Measurements from ENCODE around the gene USF3. TPM values are rescaled to one million over a fixed set of nuclear protein-coding genes. Genes with fewer than 3 reads are reported as not detected.

The USF3 gene
- total RNA-seq, 1 experiment from 2014 or later: 13.5 TPM

DNA sequence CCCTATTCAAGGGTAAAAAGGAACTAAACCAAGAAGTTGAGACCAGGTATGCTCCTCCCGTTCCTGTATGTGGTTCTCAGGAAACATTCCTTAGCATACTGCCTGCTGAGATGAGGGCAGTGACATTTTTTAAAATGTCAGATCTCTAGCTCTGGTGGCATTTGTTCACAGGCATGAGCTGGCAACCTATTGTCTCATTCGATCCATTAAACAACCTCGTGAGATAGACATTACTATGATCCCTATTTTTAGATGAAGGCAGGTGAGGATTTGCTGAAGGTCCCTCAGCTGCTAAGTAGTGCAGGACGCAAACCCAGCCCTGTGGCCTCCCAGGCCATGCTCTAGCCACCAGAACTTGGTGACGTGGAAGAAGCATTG lies 89.2 kb downstream of the USF3 start:
- Histone ChIP-seq H3K9ac (ENCODE audit: low read length) (no peak overlapping the region), H3K9me3 (ENCODE audit: control insufficient read depth in 1 of 2, insufficient read depth in 1 of 2, low read depth in 1 of 2, low read length in 2 of 2) (no peaks in the 10 kb centered on the region), H3K4me3 (replicated peaks in 1 of 2; ENCODE audit: low read depth in 1 of 2, low read length in 2 of 2) (no peak overlapping the region), H3K79me2 (ENCODE audit: insufficient read depth, low read length) (no peaks in the 10 kb centered on the region), H3K4me1 (ENCODE audit: control insufficient read depth in 1 of 2, insufficient read depth in 2 of 2, low read length in 2 of 2) (no peaks in the 10 kb centered on the region), H3K27ac (ENCODE audit: low read depth, low read length) (no peak overlapping the region), H3K27me3 (ENCODE audit: insufficient read depth, low read length) (no peaks in the 10 kb centered on the region), H3K4me2 (ENCODE audit: low read length) (no peak overlapping the region), H2AFZ (ENCODE audit: low read depth, low read length, poor library complexity, severe bottlenecking) (no peak overlapping the region), H3K9me2 (ENCODE audit: insufficient read depth) (no peaks in the 10 kb centered on the region), H3K36me3 (ENCODE audit: control insufficient read depth in 1 of 2, insufficient read depth in 2 of 2, low read length in 2 of 2) (no peaks in the 10 kb centered on the region), H4K20me1 (ENCODE audit: insufficient read depth) (no peaks in the 10 kb centered on the region)
- no peak for ATAC-seq
- BruUV-seq (replicated peaks): no TSS peak
- ChIA-PET RAD21 (ENCODE audit: low non-redundant PET in 1 of 2, low total read pairs in 2 of 2, uncharacterized antibody in 2 of 2, unreplicated experiment in 2 of 2) (no interaction called here), POLR2A (no interaction called here), CTCF (no interaction called here)
- no peak for TF ChIP-seq EZH2 (IDR thresholded peaks at IDR 0.05)
- TF ChIP-seq TCF7L2 (IDR thresholded peaks at IDR 0.05; ENCODE audit: borderline replicate concordance, extremely low read depth, insufficient read depth, insufficient read length): no peak
- TF ChIP-seq POLR2A (IDR thresholded peaks at IDR 0.05; ENCODE audit: borderline replicate concordance, extremely low read depth, insufficient read depth, insufficient read length): no peak
- TF ChIP-seq EZH2phosphoT487 (IDR thresholded peaks at IDR 0.05; ENCODE audit: borderline replicate concordance): no peak
- intact Hi-C loops (cut with micrococcal nuclease): no loop called here
- DNase-seq (ENCODE audit: low read depth, low spot score): no peak

- no peak for ATAC-seq
- POLR2A ChIA-PET: no interaction called here
- H2AFZ ChIP-seq (ENCODE audit: low read depth, low read length, poor library complexity, severe bottlenecking): no peak overlapping the region
- no TSS peak for BruUV-seq (replicated peaks)
- no peaks in the 10 kb centered on the region for H3K36me3 ChIP-seq (ENCODE audit: control insufficient read depth in 1 of 2, insufficient read depth in 2 of 2, low read length in 2 of 2)
- no peak for DNase-seq (ENCODE audit: low read depth, low spot score)
- H3K79me2 ChIP-seq (ENCODE audit: insufficient read depth, low read length): no peaks in the 10 kb centered on the region
- no peak overlapping the region for H3K4me3 ChIP-seq (replicated peaks in 1 of 2; ENCODE audit: low read depth in 1 of 2, low read length in 2 of 2)
- H4K20me1 ChIP-seq (ENCODE audit: insufficient read depth): no peaks in the 10 kb centered on the region
- no peaks in the 10 kb centered on the region for H3K4me1 ChIP-seq (ENCODE audit: control insufficient read depth in 1 of 2, insufficient read depth in 2 of 2, low read length in 2 of 2)
- no peak overlapping the region for H3K4me2 ChIP-seq (ENCODE audit: low read length)
- RAD21 ChIA-PET (ENCODE audit: low non-redundant PET in 1 of 2, low total read pairs in 2 of 2, uncharacterized antibody in 2 of 2, unreplicated experiment in 2 of 2): no interaction called here
- no peaks in the 10 kb centered on the region for H3K9me2 ChIP-seq (ENCODE audit: insufficient read depth)
- H3K9ac ChIP-seq (ENCODE audit: low read length): no peak overlapping the region
- no peaks in the 10 kb centered on the region for H3K27me3 ChIP-seq (ENCODE audit: insufficient read depth, low read length)
- H3K27ac ChIP-seq (ENCODE audit: low read depth, low read length): no peak overlapping the region
- H3K9me3 ChIP-seq (ENCODE audit: control insufficient read depth in 1 of 2, insufficient read depth in 1 of 2, low read depth in 1 of 2, low read length in 2 of 2): no peaks in the 10 kb centered on the region
- intact Hi-C loops (cut with micrococcal nuclease): no loop called here
- CTCF ChIA-PET: interaction anchor here (1.2 kb wide), 1 partner anchor 29 kb away, joined by 3 read pairs; no protein-coding TSS in a partner anchor
- TF ChIP-seq FOSL1 (IDR thresholded peaks at IDR 0.05; ENCODE audit: low read depth) (no peak), CTCF (IDR thresholded peaks at IDR 0.05 in 2 of 3, conservative IDR thresholded peaks at IDR 0.05 in 1 of 3; ENCODE audit: borderline replicate concordance in 1 of 3, insufficient read depth in 1 of 3, low read depth in 2 of 3, low read length in 2 of 3) (no peak), REST (IDR thresholded peaks at IDR 0.05; ENCODE audit: low read depth) (no peak), EZH2 (IDR thresholded peaks at IDR 0.05) (no peak), CBX3 (IDR thresholded peaks at IDR 0.05; ENCODE audit: low read depth) (no peak), ZNF274 (IDR thresholded peaks at IDR 0.05; ENCODE audit: low read depth, low read length) (no peak), SRF (IDR thresholded peaks at IDR 0.05; ENCODE audit: low read depth) (no peak)
- TF ChIP-seq, protein P1, sequence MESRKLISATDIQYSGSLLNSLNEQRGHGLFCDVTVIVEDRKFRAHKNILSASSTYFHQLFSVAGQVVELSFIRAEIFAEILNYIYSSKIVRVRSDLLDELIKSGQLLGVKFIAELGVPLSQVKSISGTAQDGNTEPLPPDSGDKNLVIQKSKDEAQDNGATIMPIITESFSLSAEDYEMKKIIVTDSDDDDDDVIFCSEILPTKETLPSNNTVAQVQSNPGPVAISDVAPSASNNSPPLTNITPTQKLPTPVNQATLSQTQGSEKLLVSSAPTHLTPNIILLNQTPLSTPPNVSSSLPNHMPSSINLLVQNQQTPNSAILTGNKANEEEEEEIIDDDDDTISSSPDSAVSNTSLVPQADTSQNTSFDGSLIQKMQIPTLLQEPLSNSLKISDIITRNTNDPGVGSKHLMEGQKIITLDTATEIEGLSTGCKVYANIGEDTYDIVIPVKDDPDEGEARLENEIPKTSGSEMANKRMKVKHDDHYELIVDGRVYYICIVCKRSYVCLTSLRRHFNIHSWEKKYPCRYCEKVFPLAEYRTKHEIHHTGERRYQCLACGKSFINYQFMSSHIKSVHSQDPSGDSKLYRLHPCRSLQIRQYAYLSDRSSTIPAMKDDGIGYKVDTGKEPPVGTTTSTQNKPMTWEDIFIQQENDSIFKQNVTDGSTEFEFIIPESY (IDR thresholded peaks at IDR 0.05; ENCODE audit: extremely low read depth, insufficient replicate concordance, low read length): no peak
- TF ChIP-seq, protein P2, sequence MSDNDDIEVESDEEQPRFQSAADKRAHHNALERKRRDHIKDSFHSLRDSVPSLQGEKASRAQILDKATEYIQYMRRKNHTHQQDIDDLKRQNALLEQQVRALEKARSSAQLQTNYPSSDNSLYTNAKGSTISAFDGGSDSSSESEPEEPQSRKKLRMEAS (IDR thresholded peaks at IDR 0.05): no peak
Observed at GRCh38 chr3:113606539-113607218, 89.8 kb downstream of the USF3 start.
